Omental fat pad (tissue), 4 donors: ENCODE measurements around the gene RELT. TPM values are rescaled to one million over a fixed set of nuclear protein-coding genes. Genes with fewer than 3 reads are reported as not detected.

Experiments
- ATAC-seq: fragments of 150-250 bp; one replicate; pipeline ENCODE4 v1.9.1; 2016; ENCODE audit warnings: mild to moderate bottlenecking, moderate library complexity; ENCODE audit not compliant: low FRiP score
- DNase-seq: peaks from one replicate; pipeline ENCODE4 v3.0.0-alpha.2; 2019; ENCODE audit warnings: low spot score
- CTCF ChIP-seq, 3 donors: fragments of 450-650 bp; IDR thresholded peaks; one replicate each; pipeline ENCODE4 v1.5.1; 2016 to 2017; ENCODE audit warnings: antibody characterized with exemption in 3 of 3, mild to moderate bottlenecking in 3 of 3, moderate library complexity in 2 of 3
- total RNA-seq, 4 donors: library from RNA; depleted of rRNA; stranded (reverse); fragments of >200 nt; gene quantifications; one replicate each; pipeline ENCODE4 v1.1.0, GENCODE V29; 2016

Gene RELT
- total RNA-seq, 4 donors from 2014 or later = 5.0 to 21.6 (median 9.0) TPM

- ATAC-seq (peak; percentile 2), DNase-seq (no peak)
- no peak for TF ChIP-seq CTCF (IDR thresholded peaks at IDR 0.05)
These were observed 42.4 kb upstream of the RELT start for GRCh38 chr11:73333640-73334383.

GRCh38 chr11:73334384-73335203 is 41.6 kb upstream of the RELT start:
- TF ChIP-seq CTCF (IDR thresholded peaks at IDR 0.05) = no peak

GRCh38 chr11:73335204-73335923 is 40.8 kb upstream of the RELT start:
- TF ChIP-seq CTCF (IDR thresholded peaks at IDR 0.05) = peak in 2 of 3 donors; percentile 55 to 77
- DNase-seq = peak; percentile 84

More at GRCh38 chr11:73334384-73335203, 41.6 kb upstream of the RELT start:
- peak; percentile 89 for ATAC-seq
- DNase-seq = peak; percentile 89

GRCh38 chr11:73337846-73338245 is 38.4 kb upstream of the RELT start:
- ATAC-seq = no peak

More at GRCh38 chr11:73335204-73335923, 40.8 kb upstream of the RELT start:
- ATAC-seq = peak; percentile 64

GRCh38 chr11:73338279-73338678 is 37.9 kb upstream of the RELT start:
- ATAC-seq (no peak), DNase-seq (no peak)
- TF ChIP-seq CTCF (IDR thresholded peaks at IDR 0.05) = no peak

More at GRCh38 chr11:73337846-73338245, 38.4 kb upstream of the RELT start:
- no peak for TF ChIP-seq CTCF (IDR thresholded peaks at IDR 0.05)
- no peak for DNase-seq

GRCh38 chr11:73340164-73340563 is 36.0 kb upstream of the RELT start:
- DNase-seq (no peak), ATAC-seq (no peak)
- no peak for TF ChIP-seq CTCF (IDR thresholded peaks at IDR 0.05)
